ENCODE measurements around the gene COG5. TPM values are rescaled to one million over a fixed set of nuclear protein-coding genes. Genes with fewer than 3 reads are reported as not detected.

Gene COG5
- total RNA-seq, 2 donors from 2014 or later, result 42.8 to 57.8 TPM

DNA sequence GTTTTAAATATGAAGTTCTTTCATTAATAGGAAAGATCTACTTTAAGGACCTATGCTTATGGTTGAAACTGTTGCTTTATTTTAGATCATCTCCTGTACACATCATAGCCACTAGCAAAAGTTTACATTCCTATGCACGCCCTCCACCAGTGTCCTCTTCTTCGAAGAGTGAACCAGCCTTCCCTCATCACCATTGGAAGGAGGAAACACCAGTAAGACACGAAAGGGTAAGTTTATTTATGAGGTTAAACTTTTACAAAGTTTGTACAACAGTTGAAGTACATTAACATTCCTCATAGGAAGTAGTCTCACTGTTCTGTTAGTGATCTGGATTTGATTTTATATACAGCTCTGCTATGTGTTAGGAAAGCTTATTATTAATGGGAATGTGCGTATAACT is 378.0 kb downstream of the COG5 start:
- intact Hi-C loops (cut with DNase I), result no loop called here
- no peak for DNase-seq
- no peak for ATAC-seq

DNA sequence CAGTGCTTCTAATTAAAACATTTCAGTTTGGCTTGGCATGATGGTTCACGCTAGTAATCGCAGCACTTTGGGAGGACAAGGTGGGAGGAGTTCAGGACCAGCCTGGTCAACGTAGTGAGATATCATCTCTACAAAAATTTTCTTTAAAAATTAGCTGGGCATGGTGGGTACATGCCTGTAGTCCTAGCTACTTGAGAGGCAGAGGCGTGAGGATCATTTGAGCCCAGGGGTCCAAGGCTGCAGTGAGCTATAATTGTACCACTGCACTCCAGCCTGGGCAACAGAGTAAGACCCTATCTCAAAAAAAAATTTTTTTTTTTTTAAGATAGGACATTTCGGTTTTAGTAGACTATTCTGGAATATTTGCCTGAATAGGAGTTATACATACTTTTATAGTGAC is 382.5 kb downstream of the COG5 start:
- ATAC-seq, result no peak
- intact Hi-C loops (cut with DNase I), result no loop called here
- no peak for DNase-seq

DNA sequence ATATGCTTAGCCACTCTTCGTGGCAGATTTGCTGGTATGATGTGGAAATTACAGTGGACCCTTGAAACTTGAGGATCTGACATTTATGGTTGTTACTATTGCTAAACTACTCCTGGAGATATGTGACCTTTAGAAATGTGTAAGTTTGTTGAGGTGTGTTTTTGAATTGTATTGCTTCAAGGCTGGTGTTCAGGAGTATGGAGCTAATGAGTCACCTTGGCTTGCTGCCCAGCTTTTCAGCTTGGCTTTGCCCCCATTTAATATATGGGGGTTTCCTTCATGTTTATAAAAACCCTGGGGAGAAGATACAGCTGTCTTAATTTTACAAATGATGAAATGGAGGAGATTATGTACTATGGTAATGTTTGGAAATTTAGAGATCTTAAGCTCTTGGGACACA is 383.3 kb downstream of the COG5 start:
- DNase-seq, result peak; percentile 45
- peak; percentile 27 to 51 for ATAC-seq
- intact Hi-C loops (cut with DNase I), result no loop called here

- intact Hi-C loops (cut with DNase I), result no loop called here
- no peak for DNase-seq
- ATAC-seq, result peak in 1 of 2 donors; percentile 72
Measured at GRCh38 chr7:107179326-107180164, 384.2 kb downstream of the COG5 start.

- no peak for ATAC-seq
- DNase-seq, result no peak
- intact Hi-C loops (cut with DNase I), result no loop called here
Measured at GRCh38 chr7:107173691-107174406, 389.9 kb downstream of the COG5 start.

GRCh38 chr7:107173191-107173590 is 390.5 kb downstream of the COG5 start:
- no peak for DNase-seq
- intact Hi-C loops (cut with DNase I), result no loop called here
- no peak for ATAC-seq

DNA sequence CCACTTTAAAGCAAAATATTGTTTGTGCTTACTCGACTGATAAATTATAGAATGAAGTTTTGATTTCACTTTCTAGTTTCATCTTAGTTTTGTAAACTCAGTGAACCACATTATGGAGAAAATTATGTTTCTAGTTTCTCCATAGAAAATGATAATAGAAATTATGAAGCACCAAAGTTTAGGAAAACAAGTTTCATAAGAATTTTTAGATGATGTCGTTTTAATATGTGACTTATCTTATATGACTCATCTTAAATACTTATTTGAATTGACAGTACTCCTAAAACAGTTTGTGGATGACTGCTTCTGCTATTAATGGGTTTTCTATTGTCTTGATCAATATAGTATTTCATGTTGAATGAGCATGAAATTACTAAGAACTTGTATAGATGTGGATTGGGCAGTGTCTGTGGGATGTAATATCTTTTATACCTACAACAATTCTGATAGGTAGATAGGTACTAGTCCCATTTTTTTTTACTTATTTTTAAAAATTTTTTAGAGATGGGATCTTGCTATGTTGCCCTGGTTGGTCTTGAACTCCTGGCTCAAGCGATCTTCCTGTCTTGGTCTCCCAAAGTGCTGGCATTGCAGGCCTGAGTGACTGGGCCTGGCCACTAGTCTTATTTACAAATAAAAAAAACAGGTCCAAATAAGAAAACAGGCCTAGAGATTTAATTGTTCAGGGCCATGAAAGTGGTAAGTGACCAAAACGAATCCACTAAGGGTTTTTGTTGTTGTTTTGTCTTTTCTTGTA is 391.3 kb downstream of the COG5 start:
- intact Hi-C loops (cut with DNase I), result no loop called here
- DNase-seq (no peak), ATAC-seq (no peak)

GRCh38 chr7:107171496-107171895 is 392.2 kb downstream of the COG5 start:
- intact Hi-C loops (cut with DNase I), result no loop called here
- no peak for DNase-seq
- ATAC-seq, result no peak

DNA sequence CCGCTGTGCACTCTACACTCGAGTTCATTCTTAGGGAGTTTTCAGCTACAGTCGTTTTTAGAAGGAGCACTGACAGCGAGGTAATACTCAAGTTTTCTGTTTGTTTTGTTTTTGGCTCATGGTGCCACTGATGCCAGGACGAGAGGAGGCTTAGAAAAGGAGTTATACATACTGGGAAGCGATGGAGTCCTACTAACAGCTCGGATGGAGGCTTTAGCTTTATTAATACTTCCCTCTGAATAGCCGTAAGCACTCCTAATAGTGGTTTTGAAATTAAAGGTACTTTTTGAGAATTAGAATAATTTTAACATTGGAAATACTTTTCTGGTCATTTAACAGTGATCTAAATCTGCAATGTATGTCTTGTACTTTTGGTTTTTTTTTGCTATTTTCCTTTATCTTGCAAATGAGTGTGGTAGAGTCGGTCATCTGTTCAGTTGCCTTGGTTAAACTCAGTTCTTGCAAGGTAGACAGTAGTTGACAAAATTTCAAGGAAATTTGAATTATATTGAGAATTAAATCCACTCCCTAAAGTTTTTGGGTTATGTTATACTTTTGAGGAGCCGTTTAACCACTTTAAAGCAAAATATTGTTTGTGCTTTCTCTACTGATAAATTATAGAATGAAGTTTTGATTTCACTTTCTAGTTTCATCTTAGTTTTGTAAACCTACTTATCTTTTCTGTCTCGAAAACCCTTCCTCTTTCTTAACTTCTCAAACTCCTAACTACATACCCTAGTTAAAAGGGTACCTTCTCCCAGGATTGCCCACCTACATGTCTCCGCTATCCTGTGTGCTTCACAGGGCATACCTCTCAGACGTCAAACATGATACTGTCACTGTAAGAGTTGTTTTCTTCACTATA is 393.4 kb downstream of the COG5 start:
- intact Hi-C loops (cut with DNase I), result no loop called here
- no peak for ATAC-seq
- no peak for DNase-seq

DNA sequence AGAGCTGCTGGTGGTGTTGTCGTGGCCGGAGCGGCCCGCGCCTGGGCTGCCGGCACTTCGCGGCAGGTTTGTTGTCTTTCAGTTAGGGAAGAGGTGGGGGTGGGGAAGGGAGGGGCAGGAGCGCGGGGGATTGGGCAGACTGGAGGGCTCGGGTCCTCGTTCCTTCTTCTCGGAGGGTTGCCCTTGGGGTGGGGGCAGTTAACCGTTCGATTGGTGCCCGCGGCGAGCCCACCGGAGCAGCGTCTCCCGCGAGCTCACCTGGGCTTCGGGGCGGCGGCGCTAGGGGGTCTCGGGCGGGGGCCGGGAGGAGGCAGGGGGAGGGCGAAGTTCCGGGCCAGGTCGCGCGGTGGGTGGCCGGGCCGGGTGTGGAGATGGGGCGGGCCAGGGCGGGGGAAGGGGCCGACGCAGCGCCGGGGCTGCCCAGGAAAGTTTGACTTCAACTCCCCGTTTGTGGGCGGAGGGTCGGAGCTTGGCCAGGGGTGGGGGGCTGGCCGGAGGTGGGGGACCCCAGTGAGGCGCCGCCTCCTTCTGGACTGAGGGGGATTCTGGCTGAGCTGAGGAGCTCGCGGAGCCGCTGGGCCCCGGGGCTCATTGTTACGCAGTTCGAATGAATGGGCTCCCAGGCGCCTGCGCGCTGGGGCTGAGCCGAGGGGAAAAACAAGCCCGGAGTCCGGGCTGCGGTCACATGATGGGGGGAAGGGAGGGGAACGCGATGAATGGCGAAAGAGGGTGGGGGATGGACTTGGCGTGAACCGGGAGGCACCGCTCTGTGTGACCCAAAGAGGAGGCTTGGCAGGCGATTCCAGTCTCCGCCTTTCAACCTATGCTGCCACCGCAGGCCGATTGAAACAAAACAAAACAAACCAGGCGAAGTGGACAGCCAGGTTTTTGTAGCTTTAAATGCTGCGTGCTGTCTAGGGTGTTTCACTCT is 394.3 kb downstream of the COG5 start:
- intact Hi-C loops (cut with DNase I), result no loop called here
- DNase-seq (peak; percentile 98), ATAC-seq (peak; percentile 79 to 81)

GRCh38 chr7:107168233-107169119 is 395.2 kb downstream of the COG5 start, which contains the start of gene HBP1:
Gene HBP1, plus strand, starts transcription at chr7:107169003. Its CDS starts 10,891 bp downstream, at chr7:107179894.
- intact Hi-C loops (cut with DNase I), result no loop called here
- ATAC-seq, result peak; percentile 91 to 95
- DNase-seq, result peak; percentile 99

- ATAC-seq (peak; percentile 0 to 22), DNase-seq (peak; percentile 67)
- intact Hi-C loops (cut with DNase I), result no loop called here
Measured at GRCh38 chr7:107167483-107168232, 396.1 kb downstream of the COG5 start.

DNA sequence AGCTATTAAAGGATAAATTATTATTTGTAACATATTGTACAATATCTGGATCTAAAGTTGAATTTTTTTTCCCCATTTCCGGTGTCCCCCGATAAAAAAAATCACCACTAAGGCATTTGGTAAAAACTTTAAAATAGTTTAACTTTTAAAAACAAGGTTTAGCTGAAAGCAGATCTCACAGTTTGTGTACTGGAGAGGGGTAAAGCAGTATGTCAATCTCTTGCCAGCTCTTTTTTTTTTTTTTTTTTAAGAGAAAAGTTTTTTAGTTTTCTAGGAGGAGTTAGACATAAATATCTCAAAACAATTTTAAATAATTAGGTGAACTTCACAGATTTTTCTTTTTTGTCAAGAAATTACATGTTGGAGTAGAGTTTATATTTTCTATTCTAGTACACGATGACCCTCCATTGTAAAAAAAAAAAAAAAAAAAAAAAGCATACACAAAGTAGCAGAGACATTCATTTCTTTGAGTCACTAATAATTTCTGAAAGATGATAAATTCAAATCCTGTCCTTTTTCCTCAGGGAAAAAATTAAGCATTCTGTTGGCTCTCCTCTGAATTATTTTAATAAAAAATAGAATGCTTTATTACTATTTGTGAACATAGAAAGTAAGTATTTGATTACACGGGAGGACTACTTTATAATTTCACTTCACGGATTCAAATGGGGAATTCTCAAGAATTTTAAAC is 396.8 kb downstream of the COG5 start:
- ATAC-seq (no peak), DNase-seq (no peak)
- intact Hi-C loops (cut with DNase I), result no loop called here

DNA sequence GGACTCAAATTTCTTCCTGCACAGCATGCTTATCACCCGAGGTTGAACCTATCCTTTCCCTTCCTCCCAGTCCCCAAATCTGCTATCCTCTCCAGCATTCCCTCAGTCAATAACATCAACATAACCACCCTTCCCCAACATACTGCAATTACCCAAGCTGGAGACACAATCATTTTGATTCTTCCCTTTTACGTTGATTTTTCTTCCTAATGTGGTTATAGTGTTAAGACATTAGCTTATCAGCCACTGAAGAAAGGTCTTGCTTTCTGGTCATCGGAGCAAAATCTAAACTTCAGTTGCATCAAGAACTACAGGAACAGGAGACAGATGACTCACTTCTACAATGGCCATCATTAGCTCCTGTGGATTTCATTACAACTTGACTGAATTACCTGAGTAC is 398.4 kb downstream of the COG5 start:
- DNase-seq (no peak), ATAC-seq (no peak)
- intact Hi-C loops (cut with DNase I), result no loop called here

DNA sequence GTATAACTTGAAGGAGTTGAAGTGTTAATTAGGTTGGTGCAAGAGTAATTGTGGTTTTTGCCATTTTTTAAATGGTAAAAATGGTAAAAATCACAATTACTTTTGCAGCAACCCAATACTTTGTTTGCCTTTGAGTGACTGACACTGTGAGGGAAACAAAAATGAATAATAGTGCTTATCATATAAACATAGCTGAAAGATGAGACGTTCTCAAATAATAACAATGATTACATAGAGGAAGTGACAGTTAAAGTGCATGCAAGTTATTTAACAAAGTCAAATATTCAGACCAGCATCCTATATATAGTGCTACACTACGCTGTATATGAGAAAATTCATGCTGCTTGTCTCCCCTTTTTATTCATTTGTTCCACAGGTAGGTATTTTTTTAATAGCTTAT is 399.6 kb downstream of the COG5 start:
- no peak for DNase-seq
- intact Hi-C loops (cut with DNase I), result no loop called here
- no peak for ATAC-seq

DNA sequence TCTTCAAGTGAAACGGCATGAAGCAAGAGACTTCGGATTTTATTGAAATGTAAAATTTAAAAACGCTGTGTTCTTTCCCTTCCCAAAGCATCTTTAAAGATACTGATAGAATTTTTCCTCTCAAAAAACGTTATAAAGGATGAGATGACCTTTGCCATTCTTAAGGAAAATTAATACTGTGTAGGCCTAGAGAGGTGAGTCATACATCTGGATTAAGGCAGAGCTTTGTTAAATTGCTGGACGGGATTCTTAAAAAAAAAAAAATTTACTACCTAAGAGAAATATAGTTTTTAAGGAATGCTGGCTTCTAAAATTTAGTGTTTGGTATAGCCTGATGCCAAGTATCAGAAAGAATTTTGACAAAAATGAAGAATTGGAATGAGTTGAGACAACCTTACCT is 401.2 kb downstream of the COG5 start:
- no peak for ATAC-seq
- DNase-seq, result no peak
- intact Hi-C loops (cut with DNase I), result no loop called here
